HEK293T (cell line): ENCODE results near the gene CXXC4.

Experiments used
- CTCF ChIA-PET: fragments of 350-600 bp; formaldehyde crosslinking; extraction: SDS; loops from one replicate; lab custom pipeline; 2021; ENCODE audit warnings: antibody characterized with exemption, inconsistent platforms; lab: Yijun Ruan, JAX
- POLR2A ChIA-PET: fragments of 350-600 bp; formaldehyde crosslinking; extraction: SDS; loops from one replicate; lab custom pipeline; 2020; ENCODE audit warnings: antibody characterized with exemption, inconsistent platforms; lab: Yijun Ruan, JAX
- DNase-seq: peaks from one replicate; pipeline ENCODE4 v3.0.0; 2012; ENCODE audit warnings: mixed read lengths; ENCODE audit errors: extremely low spot score
- ARNT ChIP-seq: fragments of 450-650 bp; IDR thresholded peaks from 2 replicates; pipeline ENCODE4 v1.6.1; 2017; ENCODE audit warnings: mild to moderate bottlenecking
- BHLHE40 ChIP-seq: fragments of 450-650 bp; IDR thresholded peaks from 2 replicates; pipeline ENCODE4 v1.6.1; 2016; ENCODE audit warnings: mild to moderate bottlenecking, moderate library complexity, borderline replicate concordance
- CTBP1 ChIP-seq: fragments of 450-650 bp; IDR thresholded peaks from 2 replicates; pipeline ENCODE4 v1.6.1; 2016; ENCODE audit warnings: borderline replicate concordance
- ELF4 ChIP-seq: fragments of 450-650 bp; IDR thresholded peaks from 2 replicates; pipeline ENCODE4 v1.6.1; 2017; ENCODE audit warnings: antibody characterized with exemption
- FOXA1 ChIP-seq: fragments of 450-650 bp; IDR thresholded peaks from 2 replicates; pipeline ENCODE4 v1.6.1; 2016; ENCODE audit warnings: mild to moderate bottlenecking
- FOXK2 ChIP-seq: fragments of 450-650 bp; IDR thresholded peaks from 2 replicates; pipeline ENCODE4 v1.6.1; 2016; ENCODE audit warnings: mild to moderate bottlenecking
- FOXM1 ChIP-seq: fragments of 450-650 bp; IDR thresholded peaks from 2 replicates; pipeline ENCODE4 v1.6.1; 2017; ENCODE audit warnings: mild to moderate bottlenecking, borderline replicate concordance
- HDGF ChIP-seq: fragments of 450-650 bp; IDR thresholded peaks from 2 replicates; pipeline ENCODE4 v1.6.1; 2017; ENCODE audit warnings: antibody characterized with exemption, borderline replicate concordance
- L3MBTL2 ChIP-seq: fragments of 450-650 bp; conservative IDR thresholded peaks from 2 replicates; pipeline ENCODE4 v1.6.1; 2016; ENCODE audit warnings: mild to moderate bottlenecking
- LEF1 ChIP-seq: fragments of 450-650 bp; IDR thresholded peaks from 2 replicates; pipeline ENCODE4 v1.6.1; 2017; ENCODE audit warnings: mild to moderate bottlenecking, borderline replicate concordance
- NFRKB ChIP-seq: fragments of 450-650 bp; IDR thresholded peaks from 2 replicates; pipeline ENCODE4 v1.6.1; 2016; ENCODE audit warnings: mild to moderate bottlenecking, moderate library complexity
- PKNOX1 ChIP-seq: fragments of 450-650 bp; IDR thresholded peaks from 2 replicates; pipeline ENCODE4 v1.6.1; 2016
- SP1 ChIP-seq: fragments of 450-650 bp; IDR thresholded peaks from 2 replicates; pipeline ENCODE4 v1.6.1; 2017
- SUZ12 ChIP-seq: fragments of 450-650 bp; IDR thresholded peaks from 2 replicates; pipeline ENCODE4 v1.6.1; 2016; ENCODE audit warnings: mild to moderate bottlenecking
- TARDBP ChIP-seq: fragments of 450-650 bp; IDR thresholded peaks from 2 replicates; pipeline ENCODE4 v1.6.1; 2016
- ZNF384 ChIP-seq: fragments of 450-650 bp; IDR thresholded peaks from 2 replicates; pipeline ENCODE4 v1.6.1; 2016

Gene CXXC4

GRCh38 chr4:104494822-104495559 is at the start of gene CXXC4:
CXXC4 (minus strand) TSS chr4:104494894; CDS start chr4:104491802, 3,092 bp downstream.
- TF ChIP-seq L3MBTL2: peak; percentile 82
- no peak for TF ChIP-seq FOXA1
- peak; percentile 65 for DNase-seq
- ChIA-PET POLR2A (no interaction called here), CTCF (no interaction called here)

- CTCF ChIA-PET: no interaction called here
- DNase-seq: no peak
- TF ChIP-seq SP1 (no peak), ARNT (no peak), ZNF384 (no peak), L3MBTL2 (no peak), BHLHE40 (no peak), NFRKB (no peak), FOXM1 (no peak), ELF4 (no peak), SUZ12 (no peak), LEF1 (no peak), HDGF (no peak), TARDBP (no peak), CTBP1 (no peak), FOXK2 (no peak)
- POLR2A ChIA-PET: no interaction called here
These were observed 38.5 kb upstream of the CXXC4 start for GRCh38 chr4:104533156-104533555.

- DNase-seq: no peak
- TF ChIP-seq BHLHE40 (no peak), PKNOX1 (no peak), ZNF384 (no peak), ELF4 (no peak), ARNT (no peak), NFRKB (no peak), FOXA1 (no peak)
- CTCF ChIA-PET: no interaction called here
- POLR2A ChIA-PET: no interaction called here
These were observed 38.0 kb upstream of the CXXC4 start for GRCh38 chr4:104532677-104533076.

DNA sequence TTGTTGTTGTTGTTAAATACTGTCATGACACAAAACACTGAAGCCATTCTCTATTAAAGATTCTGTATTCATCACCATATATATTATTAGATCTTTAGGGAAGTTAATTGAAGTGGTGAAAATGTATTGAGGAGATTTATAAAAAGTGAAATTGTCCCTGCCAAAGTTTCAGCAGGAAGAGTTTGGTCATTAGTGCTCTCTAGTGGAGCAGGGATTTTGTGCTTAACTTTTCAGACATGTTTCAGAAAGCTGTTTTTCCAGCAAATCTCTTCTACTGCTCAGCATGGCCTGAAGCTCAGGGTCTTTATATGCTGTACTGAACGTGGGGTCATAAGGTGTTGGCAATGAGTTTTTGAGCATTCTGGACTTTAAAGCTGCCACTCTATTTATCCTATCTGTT is 36.7 kb upstream of the CXXC4 start:
- CTCF ChIA-PET: no interaction called here
- TF ChIP-seq ARNT (no peak), L3MBTL2 (no peak), NFRKB (no peak), ZNF384 (no peak), ELF4 (no peak), LEF1 (no peak), PKNOX1 (no peak), TARDBP (no peak), SUZ12 (no peak), FOXM1 (no peak)
- DNase-seq: no peak
- POLR2A ChIA-PET: no interaction called here

DNA sequence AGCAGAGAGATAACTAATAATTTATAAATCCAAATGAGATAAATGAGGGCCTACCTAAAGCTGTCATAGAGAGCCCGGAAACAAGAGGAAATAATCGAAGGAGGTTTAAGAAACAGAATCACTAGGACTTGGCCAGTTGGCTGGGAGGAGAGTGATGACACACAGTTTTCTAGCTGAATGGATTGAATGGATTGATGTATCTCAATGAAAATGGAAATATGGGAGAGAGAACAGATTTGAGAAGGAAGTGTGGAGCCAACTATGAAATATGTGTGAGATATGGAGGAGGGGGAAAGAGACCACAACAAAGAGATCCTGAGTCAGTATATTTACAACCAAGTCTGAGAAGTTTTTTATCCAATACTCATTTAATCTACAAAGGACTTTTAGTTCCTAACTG is 35.7 kb upstream of the CXXC4 start:
- TF ChIP-seq ARNT (no peak), FOXM1 (no peak), BHLHE40 (no peak), ELF4 (no peak), TARDBP (no peak), HDGF (no peak), PKNOX1 (no peak), SUZ12 (no peak), FOXA1 (no peak), SP1 (no peak), LEF1 (no peak), NFRKB (no peak), CTBP1 (no peak), FOXK2 (no peak), L3MBTL2 (no peak)
- no peak for DNase-seq
- ChIA-PET POLR2A (no interaction called here), CTCF (no interaction called here)

- POLR2A ChIA-PET: no interaction called here
- CTCF ChIA-PET: no interaction called here
- TF ChIP-seq HDGF (no peak), L3MBTL2 (no peak), CTBP1 (no peak), LEF1 (no peak), FOXM1 (no peak), ARNT (no peak), NFRKB (no peak), TARDBP (no peak), FOXK2 (no peak), SP1 (no peak), BHLHE40 (no peak), ZNF384 (no peak), FOXA1 (no peak), PKNOX1 (no peak), SUZ12 (no peak), ELF4 (no peak)
- DNase-seq: no peak
These were observed 29.9 kb upstream of the CXXC4 start for GRCh38 chr4:104524591-104524990.
